MM.1S (cell line): Measurements from ENCODE around the gene DNAJB6.

Experiments
- EZH2 ChIP-seq: fragments of 300-600 bp; sonication (generic); optimal IDR thresholded peaks from 2 replicates; pipeline ENCODE3; 2017; ENCODE audit warnings: low read depth, mild to moderate bottlenecking, antibody characterized with exemption, low read length, mixed read lengths
- EZH2phosphoT487 ChIP-seq: fragments of 300-600 bp; sonication (generic); IDR thresholded peaks from 2 replicates; pipeline ENCODE4 v1.6.1; 2018; ENCODE audit warnings: antibody characterized with exemption, low read length
- TF ChIP-seq, protein P1 (sequence below): fragments of 300-600 bp; sonication (generic); IDR thresholded peaks from 2 replicates; pipeline ENCODE4 v1.5.1; 2016; ENCODE audit warnings: antibody characterized with exemption, low read length, mixed read lengths

GRCh38 chr7:157446322-157446721 is 109.5 kb downstream of the DNAJB6 start:
- TF ChIP-seq, protein P1, sequence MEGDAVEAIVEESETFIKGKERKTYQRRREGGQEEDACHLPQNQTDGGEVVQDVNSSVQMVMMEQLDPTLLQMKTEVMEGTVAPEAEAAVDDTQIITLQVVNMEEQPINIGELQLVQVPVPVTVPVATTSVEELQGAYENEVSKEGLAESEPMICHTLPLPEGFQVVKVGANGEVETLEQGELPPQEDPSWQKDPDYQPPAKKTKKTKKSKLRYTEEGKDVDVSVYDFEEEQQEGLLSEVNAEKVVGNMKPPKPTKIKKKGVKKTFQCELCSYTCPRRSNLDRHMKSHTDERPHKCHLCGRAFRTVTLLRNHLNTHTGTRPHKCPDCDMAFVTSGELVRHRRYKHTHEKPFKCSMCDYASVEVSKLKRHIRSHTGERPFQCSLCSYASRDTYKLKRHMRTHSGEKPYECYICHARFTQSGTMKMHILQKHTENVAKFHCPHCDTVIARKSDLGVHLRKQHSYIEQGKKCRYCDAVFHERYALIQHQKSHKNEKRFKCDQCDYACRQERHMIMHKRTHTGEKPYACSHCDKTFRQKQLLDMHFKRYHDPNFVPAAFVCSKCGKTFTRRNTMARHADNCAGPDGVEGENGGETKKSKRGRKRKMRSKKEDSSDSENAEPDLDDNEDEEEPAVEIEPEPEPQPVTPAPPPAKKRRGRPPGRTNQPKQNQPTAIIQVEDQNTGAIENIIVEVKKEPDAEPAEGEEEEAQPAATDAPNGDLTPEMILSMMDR, result no peak
- TF ChIP-seq EZH2 (no peak), EZH2phosphoT487 (no peak)
